ENCODE measurements around the gene ATP1A1. TPM values are rescaled to one million over a fixed set of nuclear protein-coding genes. Genes with fewer than 3 reads are reported as not detected.

The ATP1A1 gene
- total RNA-seq, 1 experiment from 2014 or later = 239 TPM

GRCh38 chr1:116446686-116447085 is 73.6 kb downstream of the ATP1A1 start:
- H3K27ac Mint-ChIP-seq = no peak overlapping the region
- Histone ChIP-seq H3T11ph (ENCODE audit: low read length) (no peak overlapping the region), H3K9me3 (ENCODE audit: control insufficient read depth, low read depth, low read length) (no peaks in the 10 kb centered on the region), H4K20me1 (ENCODE audit: control insufficient read depth, insufficient read depth, insufficient read length) (no peaks in the 10 kb centered on the region), H2BK120ac (ENCODE audit: low read depth, low read length, poor library complexity, severe bottlenecking) (no peak overlapping the region), H2BK5ac (ENCODE audit: insufficient read length, low read length) (no peak overlapping the region), H4K8ac (replicated peaks; ENCODE audit: insufficient read length, low read depth, low read length) (no peak overlapping the region), H4K91ac (ENCODE audit: insufficient read length, low read depth, low read length) (no peak overlapping the region), H3K23me2 (ENCODE audit: insufficient read length, low read depth, low read length, poor library complexity, severe bottlenecking) (no peaks in the 10 kb centered on the region), H3K79me2 (ENCODE audit: insufficient read depth, low read length) (no peaks in the 10 kb centered on the region), H2BK20ac (ENCODE audit: low read depth, low read length, poor library complexity, severe bottlenecking) (no peak overlapping the region), H2BK15ac (ENCODE audit: low read depth, low read length) (no peak overlapping the region), H2BK12ac (ENCODE audit: insufficient read length, low read depth, low read length) (no peak overlapping the region), H3K4me1 (ENCODE audit: insufficient read depth, low read length) (no peaks in the 10 kb centered on the region), H3K27me3 (ENCODE audit: insufficient read depth, low read length) (no peaks in the 10 kb centered on the region), H3K79me1 (ENCODE audit: insufficient read depth, low read depth, low read length, poor library complexity, severe bottlenecking) (no peaks in the 10 kb centered on the region), H3K27ac (ENCODE audit: insufficient read length, low read depth, low read length) (no peak overlapping the region), H3K23ac (ENCODE audit: insufficient read length, low read depth, low read length) (no peak overlapping the region), H3K9ac (ENCODE audit: extremely low read depth, insufficient read length, low read length) (no peak overlapping the region), H2AFZ (ENCODE audit: low read length) (no peak overlapping the region), H3K4ac (ENCODE audit: low read depth, low read length) (no peak overlapping the region), H3K4me2 (ENCODE audit: insufficient read depth, insufficient read length, low read length) (no peak overlapping the region), H3K56ac (ENCODE audit: insufficient read length, low read depth, low read length) (no peak overlapping the region), H2AK5ac (ENCODE audit: insufficient read length, low read length) (no peak overlapping the region), H4K5ac (ENCODE audit: insufficient read length, low read depth, low read length) (no peak overlapping the region), H3K14ac (ENCODE audit: insufficient read depth, low read length) (no peak overlapping the region), H3K18ac (ENCODE audit: insufficient read length, low read depth, low read length) (no peak overlapping the region)
- no peaks in the 10 kb centered on the region for H3K36me3 Mint-ChIP-seq (ENCODE audit: insufficient read depth in 1 of 3, low read depth in 3 of 3)
- H3K9me3 Mint-ChIP-seq = no peaks in the 10 kb centered on the region
- no CpG with 5 or more reads among the region's 3 CpGs for WGBS (ENCODE audit: extremely low coverage, insufficient read length, low lambda C conversion rate)
- no peaks in the 10 kb centered on the region for H3K27me3 Mint-ChIP-seq (ENCODE audit: low read depth)
- TF ChIP-seq CTCF (conservative IDR thresholded peaks at IDR 0.05) = no peak
- no peak for DNase-seq
- H3K4me1 Mint-ChIP-seq = no peaks in the 10 kb centered on the region
- H3K4me3 Mint-ChIP-seq = no peak overlapping the region

All from H9 (cell line).